Activated T-cell treated with anti-CD3 and anti-CD28 coated beads, Interleukin-2, amount 50 U/mL, for 72 hours (primary cell): ENCODE results near the gene PPFIBP1. TPM values are rescaled to one million over a fixed set of nuclear protein-coding genes. Genes with fewer than 3 reads are reported as not detected.

Experiments used
- ATAC-seq, 2 donors: fragments of 150-1000 bp; cut with Tn5 transposase; replicated peaks in 1 of 2; 2 replicates each; pipeline ENCODE4 v1.10.0; 2021; ENCODE audit warnings: moderate library complexity in 2 of 2, mild to moderate bottlenecking in 1 of 2
- DNase-seq, 2 donors: peaks; one replicate each; pipeline ENCODE4 v3.0.0; 2021 to 2022; ENCODE audit warnings: mixed read lengths in 1 of 2
- H3K27ac Mint-ChIP-seq: one replicate; pipeline ENCODE4 v1.8.0; 2022; ENCODE audit warnings: mild to moderate bottlenecking, moderate library complexity, mixed read lengths
- H3K27me3 Mint-ChIP-seq: one replicate; pipeline ENCODE4 v1.8.0; 2022; ENCODE audit warnings: low read depth, mixed read lengths
- H3K36me3 Mint-ChIP-seq, 2 donors: one replicate each; pipeline ENCODE4 v1.8.0; 2022; ENCODE audit warnings: mixed read lengths in 2 of 2, mild to moderate bottlenecking in 1 of 2; ENCODE audit not compliant: insufficient read depth in 2 of 2
- H3K4me1 Mint-ChIP-seq: one replicate; pipeline ENCODE4 v1.8.0; 2022; ENCODE audit warnings: low read depth, mixed read lengths
- H3K4me3 Mint-ChIP-seq, 2 donors: one replicate each; pipeline ENCODE4 v1.8.0; 2022; ENCODE audit warnings: mild to moderate bottlenecking in 2 of 2, mixed read lengths in 2 of 2, moderate library complexity in 2 of 2
- H3K9me3 Mint-ChIP-seq, 2 donors: one replicate each; pipeline ENCODE4 v1.8.0; 2022; ENCODE audit warnings: mixed read lengths in 2 of 2
- total RNA-seq, 2 donors: library from RNA; stranded (reverse); gene quantifications; one replicate each; pipeline ENCODE4 v1.2.3, GENCODE V29; 2022

The PPFIBP1 gene
- total RNA-seq, 2 donors from 2014 or later, result 7.5 to 8.1 TPM

DNA sequence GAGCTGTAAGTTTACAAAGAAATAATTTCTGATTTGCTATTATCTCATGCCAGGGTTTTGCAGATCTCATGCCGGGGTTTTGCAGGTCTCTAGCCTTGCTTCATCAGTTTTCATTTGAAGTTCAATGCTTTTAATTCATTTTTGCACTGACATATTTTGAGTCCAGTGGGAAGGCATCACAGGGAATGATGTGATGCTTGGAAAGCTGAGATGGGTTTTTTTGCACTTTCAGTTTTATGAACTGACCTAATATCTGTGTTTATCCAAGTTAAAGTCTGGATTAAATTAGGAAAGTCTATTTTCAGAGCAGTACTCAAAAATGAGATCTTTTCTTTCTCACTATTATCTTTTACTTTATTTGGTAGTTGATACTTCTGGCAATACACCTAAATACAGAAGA, 148.6 kb downstream of the PPFIBP1 start:
- H3K36me3 Mint-ChIP-seq, result no peaks in the 10 kb centered on the region
- DNase-seq (no peak), ATAC-seq (no peak)
- H3K4me1 Mint-ChIP-seq, result no peaks in the 10 kb centered on the region
- no peaks in the 10 kb centered on the region for H3K27me3 Mint-ChIP-seq
- no peak overlapping the region for H3K27ac Mint-ChIP-seq
- H3K9me3 Mint-ChIP-seq, result no peaks in the 10 kb centered on the region
- no peak overlapping the region for H3K4me3 Mint-ChIP-seq

DNA sequence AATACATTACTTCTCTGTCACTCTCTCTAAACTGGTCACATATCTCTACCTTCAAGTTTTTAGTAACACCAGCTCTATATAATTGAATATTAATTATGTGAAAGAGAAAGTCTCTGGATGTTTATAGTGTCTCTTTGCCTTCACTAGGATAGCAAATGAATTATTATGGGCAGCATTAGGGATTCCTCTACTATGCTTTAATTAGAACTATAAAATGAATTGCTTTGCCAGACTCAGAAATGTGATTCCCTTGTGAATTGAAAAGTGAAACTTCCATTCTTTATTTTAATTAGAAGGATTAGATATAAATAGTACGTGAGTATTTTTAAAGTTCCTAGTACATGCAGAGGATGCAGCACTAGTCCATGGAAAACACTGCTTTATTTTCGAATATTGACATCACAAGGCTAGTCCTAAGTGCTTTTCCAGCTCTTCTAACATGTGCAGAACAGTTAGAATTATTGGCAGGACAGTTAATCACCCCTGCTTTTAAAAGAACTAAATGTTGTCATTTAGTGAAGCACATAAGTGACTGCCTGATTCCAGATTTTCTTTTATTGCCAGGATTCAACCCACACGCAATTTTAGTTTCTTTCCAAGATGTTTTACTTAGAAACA, 149.2 kb downstream of the PPFIBP1 start:
- Mint-ChIP-seq H3K36me3 (no peaks in the 10 kb centered on the region), H3K27me3 (no peaks in the 10 kb centered on the region), H3K9me3 (no peaks in the 10 kb centered on the region), H3K27ac (no peak overlapping the region), H3K4me3 (no peak overlapping the region), H3K4me1 (no peaks in the 10 kb centered on the region)
- ATAC-seq (no peak), DNase-seq (no peak)

DNA sequence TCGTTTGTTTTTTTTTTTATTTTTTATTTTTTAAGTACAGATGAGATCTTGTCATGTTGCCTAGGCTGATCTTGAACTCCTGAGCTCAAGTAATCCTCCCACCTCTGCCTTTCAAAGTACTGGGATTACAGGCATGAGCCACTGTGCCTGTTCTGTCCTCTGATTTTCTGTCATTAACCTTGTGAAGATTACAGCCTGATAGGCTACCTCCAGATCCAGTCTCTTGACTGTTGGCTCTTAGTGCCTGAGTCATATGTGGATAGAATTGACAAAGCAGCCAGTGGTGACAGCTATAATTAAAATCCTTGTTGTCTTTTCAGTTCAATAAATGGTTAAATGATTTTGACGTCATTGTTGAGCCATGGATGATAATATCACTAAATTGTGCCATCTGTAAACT, 151.0 kb downstream of the PPFIBP1 start:
- Mint-ChIP-seq H3K9me3 (no peaks in the 10 kb centered on the region), H3K27me3 (no peaks in the 10 kb centered on the region), H3K4me1 (no peaks in the 10 kb centered on the region), H3K36me3 (no peaks in the 10 kb centered on the region), H3K4me3 (no peak overlapping the region), H3K27ac (no peak overlapping the region)
- DNase-seq, result no peak
- no peak for ATAC-seq

GRCh38 chr12:27680619-27681018, 156.6 kb downstream of the PPFIBP1 start:
- Mint-ChIP-seq H3K36me3 (no peaks in the 10 kb centered on the region), H3K4me3 (no peak overlapping the region), H3K9me3 (no peaks in the 10 kb centered on the region), H3K27ac (no peak overlapping the region), H3K27me3 (no peaks in the 10 kb centered on the region), H3K4me1 (no peaks in the 10 kb centered on the region)
- DNase-seq (no peak), ATAC-seq (no peak)

GRCh38 chr12:27682534-27682933, 158.5 kb downstream of the PPFIBP1 start:
- H3K9me3 Mint-ChIP-seq, result no peaks in the 10 kb centered on the region
- H3K4me3 Mint-ChIP-seq, result no peak overlapping the region
- H3K27me3 Mint-ChIP-seq, result no peaks in the 10 kb centered on the region
- no peaks in the 10 kb centered on the region for H3K4me1 Mint-ChIP-seq
- H3K27ac Mint-ChIP-seq, result no peak overlapping the region
- DNase-seq (no peak), ATAC-seq (no peak)
- H3K36me3 Mint-ChIP-seq, result no peaks in the 10 kb centered on the region

GRCh38 chr12:27685274-27685673, 161.3 kb downstream of the PPFIBP1 start:
- Mint-ChIP-seq H3K9me3 (no peaks in the 10 kb centered on the region), H3K36me3 (no peaks in the 10 kb centered on the region), H3K4me1 (no peaks in the 10 kb centered on the region), H3K4me3 (no peak overlapping the region), H3K27me3 (no peaks in the 10 kb centered on the region), H3K27ac (no peak overlapping the region)
- ATAC-seq (no peak), DNase-seq (no peak)

- Mint-ChIP-seq H3K36me3 (no peaks in the 10 kb centered on the region), H3K27me3 (no peaks in the 10 kb centered on the region)
- ATAC-seq, result no peak
Measured at GRCh38 chr12:27686147-27686546, 162.1 kb downstream of the PPFIBP1 start.

GRCh38 chr12:27688671-27689070, 164.7 kb downstream of the PPFIBP1 start:
- no peak overlapping the region for H3K4me3 Mint-ChIP-seq
- no peak for DNase-seq
- no peaks in the 10 kb centered on the region for H3K9me3 Mint-ChIP-seq
- no peaks in the 10 kb centered on the region for H3K27me3 Mint-ChIP-seq
- H3K4me1 Mint-ChIP-seq, result no peaks in the 10 kb centered on the region
- H3K27ac Mint-ChIP-seq, result no peak overlapping the region
- no peak for ATAC-seq
- no peaks in the 10 kb centered on the region for H3K36me3 Mint-ChIP-seq

More at GRCh38 chr12:27686147-27686546, 162.1 kb downstream of the PPFIBP1 start:
- Mint-ChIP-seq H3K9me3 (no peaks in the 10 kb centered on the region), H3K27ac (no peak overlapping the region), H3K4me3 (no peak overlapping the region), H3K4me1 (no peaks in the 10 kb centered on the region)
- DNase-seq, result no peak

GRCh38 chr12:27689558-27690180, 165.7 kb downstream of the PPFIBP1 start:
- no peaks in the 10 kb centered on the region for H3K27me3 Mint-ChIP-seq
- H3K27ac Mint-ChIP-seq, result no peak overlapping the region
- no peaks in the 10 kb centered on the region for H3K4me1 Mint-ChIP-seq
- DNase-seq, result no peak
- no peak overlapping the region for H3K4me3 Mint-ChIP-seq
- no peaks in the 10 kb centered on the region for H3K9me3 Mint-ChIP-seq
- ATAC-seq, result no peak
- H3K36me3 Mint-ChIP-seq, result no peaks in the 10 kb centered on the region

GRCh38 chr12:27693403-27693802, 169.4 kb downstream of the PPFIBP1 start:
- no peak overlapping the region for H3K27ac Mint-ChIP-seq
- H3K9me3 Mint-ChIP-seq, result no peaks in the 10 kb centered on the region
- H3K4me3 Mint-ChIP-seq, result no peak overlapping the region
- DNase-seq (no peak), ATAC-seq (no peak)
- H3K27me3 Mint-ChIP-seq, result no peaks in the 10 kb centered on the region
- H3K36me3 Mint-ChIP-seq, result no peaks in the 10 kb centered on the region
- no peaks in the 10 kb centered on the region for H3K4me1 Mint-ChIP-seq

GRCh38 chr12:27695556-27696292, 171.7 kb downstream of the PPFIBP1 start:
- no peak overlapping the region for H3K27ac Mint-ChIP-seq
- H3K4me3 Mint-ChIP-seq, result no peak overlapping the region
- no peak for DNase-seq
- H3K27me3 Mint-ChIP-seq, result no peaks in the 10 kb centered on the region
- no peak for ATAC-seq
- H3K4me1 Mint-ChIP-seq, result no peaks in the 10 kb centered on the region
- no peaks in the 10 kb centered on the region for H3K36me3 Mint-ChIP-seq
- no peaks in the 10 kb centered on the region for H3K9me3 Mint-ChIP-seq

DNA sequence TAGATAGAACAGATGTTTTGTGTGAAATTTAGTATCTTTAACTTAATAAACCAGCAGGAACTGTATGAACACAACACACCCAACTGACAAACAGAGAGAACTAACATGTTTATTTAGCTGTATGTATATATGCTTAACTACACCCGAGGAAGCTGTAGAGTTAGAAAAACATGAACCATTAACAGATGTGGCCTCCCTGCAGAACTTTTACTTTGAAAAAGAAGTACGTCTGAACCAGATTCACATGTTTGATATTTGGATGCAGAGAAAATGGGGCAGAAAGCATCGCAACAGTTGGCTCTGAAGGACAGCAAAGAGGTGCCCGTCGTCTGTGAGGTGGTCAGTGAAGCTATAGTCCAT, 172.3 kb downstream of the PPFIBP1 start, which contains the start of gene REP15:
Gene REP15 (plus strand): TSS at position 155 of the 360 bp plus-strand sequence. CDS start 116 bp downstream, at position 271.
- Mint-ChIP-seq H3K4me1 (no peaks in the 10 kb centered on the region), H3K9me3 (no peaks in the 10 kb centered on the region), H3K4me3 (no peak within 1 kb of the TSS), H3K36me3 (no peaks in the 10 kb centered on the region), H3K27me3 (no peaks in the 10 kb centered on the region), H3K27ac (no peak within 1 kb of the TSS)
- no peak for DNase-seq
- no peak for ATAC-seq

DNA sequence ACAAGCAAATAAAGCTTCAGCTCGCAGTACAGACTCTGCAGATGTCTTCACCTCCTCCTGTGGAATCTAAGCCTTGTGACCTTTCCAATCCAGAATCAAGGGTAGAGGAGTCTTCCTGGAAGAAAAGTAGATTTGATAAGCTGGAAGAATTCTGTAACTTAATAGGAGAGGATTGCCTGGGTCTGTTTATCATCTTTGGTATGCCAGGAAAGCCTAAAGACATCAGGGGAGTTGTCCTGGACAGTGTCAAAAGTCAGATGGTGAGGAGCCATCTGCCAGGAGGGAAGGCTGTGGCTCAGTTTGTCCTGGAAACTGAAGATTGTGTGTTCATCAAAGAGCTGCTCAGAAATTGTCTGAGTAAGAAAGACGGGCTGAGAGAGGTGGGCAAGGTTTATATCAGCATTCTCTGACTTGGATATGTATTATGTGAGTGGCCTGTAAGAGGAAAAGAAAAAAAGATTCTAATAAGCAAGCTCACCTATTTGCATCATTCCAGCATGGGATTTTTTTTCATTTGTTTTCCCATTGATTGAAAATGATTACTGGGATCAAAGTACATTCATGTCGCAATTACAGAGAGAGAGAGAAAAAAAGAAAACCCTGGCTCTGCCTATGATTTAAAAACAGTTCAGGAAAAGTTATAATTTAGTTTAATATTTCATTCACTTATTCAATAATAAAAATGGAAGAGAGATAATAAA, 173.0 kb downstream of the PPFIBP1 start:
- Mint-ChIP-seq H3K36me3 (no peaks in the 10 kb centered on the region), H3K9me3 (no peaks in the 10 kb centered on the region), H3K27me3 (no peaks in the 10 kb centered on the region), H3K27ac (no peak overlapping the region), H3K4me1 (no peaks in the 10 kb centered on the region), H3K4me3 (no peak overlapping the region)
- no peak for ATAC-seq
- DNase-seq, result no peak
